ENCODE data around the gene RTTN. TPM values are rescaled to one million over a fixed set of nuclear protein-coding genes. Genes with fewer than 3 reads are reported as not detected.

RTTN gene
- polyA plus RNA-seq, 1 experiment = 5.4 TPM

DNA sequence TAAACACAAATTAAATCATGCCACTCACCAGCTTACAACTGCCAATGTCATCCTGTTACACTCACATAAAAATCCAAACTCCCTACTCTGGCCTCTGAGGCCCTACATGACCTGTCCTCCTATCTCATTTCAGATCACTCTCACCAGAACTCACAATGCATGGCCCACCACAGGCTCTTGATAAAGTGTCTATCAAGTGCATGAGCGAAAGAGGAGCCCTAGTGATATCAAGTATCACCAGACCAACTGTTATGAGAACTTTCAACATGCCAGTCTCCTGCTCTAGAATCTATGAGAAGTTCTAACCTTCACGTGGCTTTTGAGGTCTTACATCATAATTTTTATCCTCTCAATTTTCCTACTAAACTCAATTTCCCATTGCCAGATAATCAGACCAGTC is 181.4 kb downstream of the RTTN start:
- POLR2A ChIA-PET = no interaction called here
- CTCF ChIA-PET = no interaction called here
- no peak for TF ChIP-seq CTCF (IDR thresholded peaks at IDR 0.05; ENCODE audit: insufficient read depth, low read depth, low read length)
- no peaks in the 10 kb centered on the region for H3K27me3 ChIP-seq (ENCODE audit: control insufficient read depth, insufficient read depth, low read length)
- H3K36me3 ChIP-seq (ENCODE audit: control insufficient read depth, insufficient read depth, low read length) = no peaks in the 10 kb centered on the region
- no peak overlapping the region for H3K4me3 ChIP-seq (ENCODE audit: low read depth, low read length)
- DNase-seq (ENCODE audit: low read depth) = no peak

- Histone ChIP-seq H3K27me3 (ENCODE audit: control insufficient read depth, insufficient read depth, low read length) (no peaks in the 10 kb centered on the region), H3K36me3 (ENCODE audit: control insufficient read depth, insufficient read depth, low read length) (no peaks in the 10 kb centered on the region), H3K4me3 (ENCODE audit: low read depth, low read length) (no peak overlapping the region)
- no peak for DNase-seq (ENCODE audit: low read depth)
- no peak for TF ChIP-seq CTCF (IDR thresholded peaks at IDR 0.05; ENCODE audit: insufficient read depth, low read depth, low read length)
- CTCF ChIA-PET = interaction anchor here (1.3 to 2.0 kb wide), 2 partner anchors 10 to 32 kb away, joined by 3 to 4 read pairs; no protein-coding TSS in a partner anchor
- POLR2A ChIA-PET = no interaction called here
Measured at GRCh38 chr18:70022636-70023035, 182.9 kb downstream of the RTTN start.

DNA sequence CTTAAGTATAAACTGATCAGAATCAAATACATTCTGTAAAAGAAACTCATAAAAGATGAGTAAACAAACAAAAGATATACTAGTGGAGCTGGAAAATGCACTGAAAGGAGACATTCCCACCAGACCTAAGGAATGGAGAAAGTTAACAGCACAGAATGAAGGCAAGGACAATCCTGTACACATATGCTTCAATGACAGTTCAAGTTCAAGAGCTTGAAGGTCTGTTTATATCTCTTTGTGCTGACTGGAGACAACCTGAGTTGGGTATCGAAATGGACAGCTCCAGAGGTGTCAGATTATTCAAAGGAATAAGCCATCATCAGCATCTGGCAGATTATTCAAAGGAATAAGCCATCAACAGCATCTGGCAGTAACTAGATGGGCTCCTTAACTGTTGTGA is 184.0 kb downstream of the RTTN start:
- CTCF ChIA-PET = interaction anchor here (1.3 to 2.0 kb wide), 2 partner anchors 9 to 31 kb away, joined by 3 to 4 read pairs; no protein-coding TSS in a partner anchor
- no peak for DNase-seq (ENCODE audit: low read depth)
- POLR2A ChIA-PET = no interaction called here
- no peak overlapping the region for H3K4me3 ChIP-seq (ENCODE audit: low read depth, low read length)
- no peak for TF ChIP-seq CTCF (IDR thresholded peaks at IDR 0.05; ENCODE audit: insufficient read depth, low read depth, low read length)
- H3K27me3 ChIP-seq (ENCODE audit: control insufficient read depth, insufficient read depth, low read length) = no peaks in the 10 kb centered on the region
- peaks cover 2% of the 10 kb centered on the region; the same call in 1 of the 2 replicates for H3K36me3 ChIP-seq (ENCODE audit: control insufficient read depth, insufficient read depth, low read length)

DNA sequence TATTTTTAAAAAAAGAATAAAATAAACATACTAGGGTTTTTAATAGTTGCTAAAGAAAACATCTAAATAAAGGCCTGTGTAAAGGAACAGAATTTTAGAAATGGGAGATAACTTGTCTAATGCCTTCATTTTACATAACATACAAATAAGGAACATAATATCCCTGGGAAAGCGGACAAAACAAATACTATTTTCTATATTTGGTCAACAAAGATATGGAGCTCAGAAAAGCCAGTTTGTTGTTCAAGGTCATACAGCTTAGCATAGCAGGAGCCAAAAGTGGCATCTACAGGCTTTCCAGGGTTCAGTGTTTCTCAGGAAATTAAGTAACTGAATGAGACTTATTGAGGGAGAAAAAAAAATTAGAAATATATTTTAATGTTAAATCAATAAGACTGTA is 184.4 kb downstream of the RTTN start:
- no peak for DNase-seq (ENCODE audit: low read depth)
- CTCF ChIA-PET = no interaction called here
- no peak overlapping the region for H3K4me3 ChIP-seq (ENCODE audit: low read depth, low read length)
- H3K36me3 ChIP-seq (ENCODE audit: control insufficient read depth, insufficient read depth, low read length) = peaks cover 2% of the 10 kb centered on the region; the same call in 1 of the 2 replicates
- POLR2A ChIA-PET = no interaction called here
- no peak for TF ChIP-seq CTCF (IDR thresholded peaks at IDR 0.05; ENCODE audit: insufficient read depth, low read depth, low read length)
- H3K27me3 ChIP-seq (ENCODE audit: control insufficient read depth, insufficient read depth, low read length) = no peaks in the 10 kb centered on the region

DNA sequence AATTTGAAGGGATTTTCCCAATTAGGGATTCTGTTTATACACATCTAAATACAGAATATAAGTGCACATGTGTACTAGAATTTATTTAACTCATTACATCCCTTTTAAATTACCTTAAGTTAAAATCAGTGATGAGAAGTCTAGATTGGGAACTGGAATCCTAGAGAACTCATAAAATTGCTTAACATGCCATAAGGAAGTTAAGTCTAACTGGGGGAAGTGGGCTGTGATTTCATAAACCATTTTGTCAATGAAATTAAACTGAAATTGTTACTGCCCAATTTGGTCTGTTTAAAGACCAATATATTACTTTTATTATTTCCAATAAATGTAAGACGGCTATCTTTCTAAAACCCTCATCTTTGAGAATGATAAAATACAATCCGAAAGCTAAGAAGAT is 185.5 kb downstream of the RTTN start:
- CTCF ChIA-PET = no interaction called here
- Histone ChIP-seq H3K4me3 (ENCODE audit: low read depth, low read length) (no peak overlapping the region), H3K36me3 (ENCODE audit: control insufficient read depth, insufficient read depth, low read length) (peaks cover 2% of the 10 kb centered on the region; the same call in 1 of the 2 replicates), H3K27me3 (ENCODE audit: control insufficient read depth, insufficient read depth, low read length) (no peaks in the 10 kb centered on the region)
- no peak for DNase-seq (ENCODE audit: low read depth)
- POLR2A ChIA-PET = no interaction called here
- no peak for TF ChIP-seq CTCF (IDR thresholded peaks at IDR 0.05; ENCODE audit: insufficient read depth, low read depth, low read length)

Measured in BJ (cell line).